ENCODE results near the gene GPHN.

Gene GPHN

DNA sequence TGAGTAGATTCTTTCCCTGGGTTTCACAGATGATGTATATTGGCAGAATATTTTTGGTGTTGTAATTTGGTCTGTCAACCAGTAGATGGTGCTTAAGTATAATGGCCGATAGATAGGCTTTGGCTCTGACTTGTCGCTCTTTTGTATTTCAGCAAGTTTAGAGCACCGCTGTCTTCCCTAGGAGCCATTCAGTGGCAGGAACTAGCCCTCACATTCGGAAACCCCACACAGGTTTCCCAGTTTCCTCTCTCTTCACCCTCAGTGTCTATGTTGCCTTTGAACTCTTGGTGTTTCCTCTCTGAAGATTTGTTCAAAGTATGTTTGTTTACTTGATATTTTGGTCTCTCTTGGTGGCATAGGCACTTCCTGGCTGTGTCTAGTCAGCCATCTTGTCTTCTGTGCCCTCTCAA is 102.2 kb downstream of the GPHN start:
- TF ChIP-seq, protein P1, sequence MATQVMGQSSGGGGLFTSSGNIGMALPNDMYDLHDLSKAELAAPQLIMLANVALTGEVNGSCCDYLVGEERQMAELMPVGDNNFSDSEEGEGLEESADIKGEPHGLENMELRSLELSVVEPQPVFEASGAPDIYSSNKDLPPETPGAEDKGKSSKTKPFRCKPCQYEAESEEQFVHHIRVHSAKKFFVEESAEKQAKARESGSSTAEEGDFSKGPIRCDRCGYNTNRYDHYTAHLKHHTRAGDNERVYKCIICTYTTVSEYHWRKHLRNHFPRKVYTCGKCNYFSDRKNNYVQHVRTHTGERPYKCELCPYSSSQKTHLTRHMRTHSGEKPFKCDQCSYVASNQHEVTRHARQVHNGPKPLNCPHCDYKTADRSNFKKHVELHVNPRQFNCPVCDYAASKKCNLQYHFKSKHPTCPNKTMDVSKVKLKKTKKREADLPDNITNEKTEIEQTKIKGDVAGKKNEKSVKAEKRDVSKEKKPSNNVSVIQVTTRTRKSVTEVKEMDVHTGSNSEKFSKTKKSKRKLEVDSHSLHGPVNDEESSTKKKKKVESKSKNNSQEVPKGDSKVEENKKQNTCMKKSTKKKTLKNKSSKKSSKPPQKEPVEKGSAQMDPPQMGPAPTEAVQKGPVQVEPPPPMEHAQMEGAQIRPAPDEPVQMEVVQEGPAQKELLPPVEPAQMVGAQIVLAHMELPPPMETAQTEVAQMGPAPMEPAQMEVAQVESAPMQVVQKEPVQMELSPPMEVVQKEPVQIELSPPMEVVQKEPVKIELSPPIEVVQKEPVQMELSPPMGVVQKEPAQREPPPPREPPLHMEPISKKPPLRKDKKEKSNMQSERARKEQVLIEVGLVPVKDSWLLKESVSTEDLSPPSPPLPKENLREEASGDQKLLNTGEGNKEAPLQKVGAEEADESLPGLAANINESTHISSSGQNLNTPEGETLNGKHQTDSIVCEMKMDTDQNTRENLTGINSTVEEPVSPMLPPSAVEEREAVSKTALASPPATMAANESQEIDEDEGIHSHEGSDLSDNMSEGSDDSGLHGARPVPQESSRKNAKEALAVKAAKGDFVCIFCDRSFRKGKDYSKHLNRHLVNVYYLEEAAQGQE (IDR thresholded peaks at IDR 0.05; ENCODE audit: low read depth): no peak
- TF ChIP-seq RAD21 (IDR thresholded peaks at IDR 0.05; ENCODE audit: low read depth) (peak; percentile 43; the same call in 1 of the 2 replicates), ZBTB7A (IDR thresholded peaks at IDR 0.05; ENCODE audit: low read depth) (no peak)

DNA sequence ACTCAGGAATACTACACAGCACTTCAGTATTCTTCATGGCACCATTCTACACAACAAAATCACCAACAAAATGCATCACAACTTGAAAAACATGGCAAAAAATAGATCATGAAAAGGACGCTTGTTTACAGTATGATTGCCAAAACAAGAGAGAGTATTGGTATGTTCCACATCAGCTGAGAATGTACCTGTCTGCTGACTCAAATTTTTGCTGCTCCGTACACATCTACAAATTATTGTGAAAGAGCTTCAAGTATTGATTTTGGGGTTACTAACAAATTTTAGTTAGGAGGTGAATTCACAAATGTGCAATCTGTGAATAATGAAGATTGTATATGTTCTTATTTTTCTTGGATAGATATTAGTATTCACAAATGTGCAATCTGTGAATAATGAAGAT is 105.4 kb downstream of the GPHN start:
- no peak for TF ChIP-seq FOXM1 (IDR thresholded peaks at IDR 0.05; ENCODE audit: borderline replicate concordance, low read depth)
- TF ChIP-seq, protein P1 (IDR thresholded peaks at IDR 0.05; ENCODE audit: low read depth): no peak

DNA sequence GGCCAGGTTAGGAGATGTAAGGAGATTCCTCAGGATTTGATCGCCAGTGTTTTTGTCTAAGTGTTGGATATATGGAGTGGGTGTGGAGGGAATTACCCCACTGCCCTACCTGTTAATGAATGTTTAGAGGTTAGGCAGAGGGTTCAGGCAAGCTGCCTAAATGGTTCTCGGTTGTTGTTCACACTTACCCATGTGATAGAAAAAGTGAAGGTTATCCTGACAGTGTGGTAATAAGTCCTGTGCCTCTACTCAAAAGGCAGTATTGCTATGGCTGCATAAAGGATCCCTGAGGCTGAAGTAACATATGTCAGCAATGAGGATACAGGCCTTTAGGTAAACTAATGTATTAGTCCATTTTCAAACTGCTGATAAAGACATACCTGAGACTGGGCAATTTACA is 112.0 kb downstream of the GPHN start:
- TF ChIP-seq ZBTB7A (IDR thresholded peaks at IDR 0.05; ENCODE audit: low read depth) (no peak), TEAD4 (IDR thresholded peaks at IDR 0.05) (no peak), TCF12 (IDR thresholded peaks at IDR 0.05; ENCODE audit: low read depth) (no peak), EGR1 (IDR thresholded peaks at IDR 0.05) (no peak), YY1 (IDR thresholded peaks at IDR 0.05; ENCODE audit: low read depth) (no peak), CREB1 (IDR thresholded peaks at IDR 0.05; ENCODE audit: low read depth) (no peak), EP300 (IDR thresholded peaks at IDR 0.05; ENCODE audit: borderline replicate concordance) (no peak), FOXM1 (IDR thresholded peaks at IDR 0.05; ENCODE audit: borderline replicate concordance, low read depth) (no peak), TAF1 (IDR thresholded peaks at IDR 0.05; ENCODE audit: low read depth) (no peak), CEBPB (IDR thresholded peaks at IDR 0.05) (no peak), NFIC (IDR thresholded peaks at IDR 0.05) (no peak), RAD21 (IDR thresholded peaks at IDR 0.05; ENCODE audit: low read depth) (no peak)
- TF ChIP-seq, protein P2, sequence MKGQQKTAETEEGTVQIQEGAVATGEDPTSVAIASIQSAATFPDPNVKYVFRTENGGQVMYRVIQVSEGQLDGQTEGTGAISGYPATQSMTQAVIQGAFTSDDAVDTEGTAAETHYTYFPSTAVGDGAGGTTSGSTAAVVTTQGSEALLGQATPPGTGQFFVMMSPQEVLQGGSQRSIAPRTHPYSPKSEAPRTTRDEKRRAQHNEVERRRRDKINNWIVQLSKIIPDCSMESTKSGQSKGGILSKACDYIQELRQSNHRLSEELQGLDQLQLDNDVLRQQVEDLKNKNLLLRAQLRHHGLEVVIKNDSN (IDR thresholded peaks at IDR 0.05): no peak
- TF ChIP-seq, protein P3, sequence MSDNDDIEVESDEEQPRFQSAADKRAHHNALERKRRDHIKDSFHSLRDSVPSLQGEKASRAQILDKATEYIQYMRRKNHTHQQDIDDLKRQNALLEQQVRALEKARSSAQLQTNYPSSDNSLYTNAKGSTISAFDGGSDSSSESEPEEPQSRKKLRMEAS (IDR thresholded peaks at IDR 0.05): no peak
- TF ChIP-seq, protein P1 (IDR thresholded peaks at IDR 0.05; ENCODE audit: low read depth): no peak

DNA sequence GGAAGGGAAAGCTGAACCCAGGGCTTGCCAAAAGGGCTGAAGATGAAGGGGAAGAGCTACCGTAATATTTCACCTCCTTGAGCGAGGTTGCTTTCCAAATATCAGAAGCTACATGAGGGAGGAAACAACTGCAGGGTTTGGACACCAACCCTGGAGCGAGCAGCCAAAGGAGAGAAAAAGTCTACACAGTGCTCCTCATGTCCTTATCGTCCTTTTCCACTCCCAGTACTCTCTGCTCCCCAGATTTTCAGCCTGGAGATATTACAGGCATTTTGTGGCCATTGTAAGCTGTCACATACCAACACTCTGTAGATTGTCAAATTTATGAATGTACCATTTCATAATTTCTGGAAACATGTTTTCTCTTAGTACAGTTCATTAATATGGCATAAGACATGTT is 115.9 kb downstream of the GPHN start:
- TF ChIP-seq RAD21 (IDR thresholded peaks at IDR 0.05; ENCODE audit: low read depth): no peak
- no peak for TF ChIP-seq YY1 (IDR thresholded peaks at IDR 0.05; ENCODE audit: low read depth)
- TF ChIP-seq, protein P3 (IDR thresholded peaks at IDR 0.05): no peak
- no peak for TF ChIP-seq EGR1 (IDR thresholded peaks at IDR 0.05)
- no peak for TF ChIP-seq FOXM1 (IDR thresholded peaks at IDR 0.05; ENCODE audit: borderline replicate concordance, low read depth)
- TF ChIP-seq TEAD4 (IDR thresholded peaks at IDR 0.05): no peak
- TF ChIP-seq, protein P1 (IDR thresholded peaks at IDR 0.05; ENCODE audit: low read depth): no peak
- no peak for TF ChIP-seq CREB1 (IDR thresholded peaks at IDR 0.05; ENCODE audit: low read depth)
- TF ChIP-seq, protein P2 (IDR thresholded peaks at IDR 0.05): no peak

All from Ishikawa (cell line).